GM18519 (cell line): ENCODE data around the gene DPEP2NB.
"Not testable (repeated sequence)": the region's sequence is repeated elsewhere in the genome, so short reads cannot be mapped to it uniquely, and the experiment has no call there.

Experiments used
- ATAC-seq: cut with Tn5 transposase; IDR thresholded peaks from one replicate; pipeline ENCODE4 v1.9.1; 2021; ENCODE audit warnings: mild to moderate bottlenecking, moderate library complexity; ENCODE audit not compliant: unreplicated experiment, low FRiP score

The DPEP2NB gene

DNA sequence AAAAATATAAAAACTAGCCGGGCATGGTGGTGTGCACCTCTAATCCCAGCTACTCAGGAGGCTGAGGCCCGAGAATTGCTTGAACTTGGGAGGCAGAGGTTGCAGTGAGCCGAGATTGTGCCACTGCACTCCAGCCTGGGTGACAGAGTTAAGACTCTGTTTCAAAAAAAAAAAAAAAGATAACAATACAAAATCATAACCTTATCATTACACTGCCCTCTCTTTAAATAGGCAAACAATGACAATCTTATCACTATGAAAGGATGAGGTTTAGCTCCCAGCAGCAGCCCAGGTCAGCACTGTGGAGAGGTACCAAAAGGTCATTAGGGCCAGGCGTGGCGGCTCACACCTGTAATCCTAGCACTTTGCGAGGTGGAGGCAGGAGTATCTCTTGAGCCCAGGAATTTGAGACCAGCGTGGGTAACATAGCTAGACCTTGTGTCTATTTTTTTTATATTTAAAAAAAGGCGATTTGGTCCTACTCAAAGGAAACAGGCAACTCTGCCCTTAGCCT, 3.5 kb upstream of the DPEP2NB start:
- no peak for ATAC-seq

DNA sequence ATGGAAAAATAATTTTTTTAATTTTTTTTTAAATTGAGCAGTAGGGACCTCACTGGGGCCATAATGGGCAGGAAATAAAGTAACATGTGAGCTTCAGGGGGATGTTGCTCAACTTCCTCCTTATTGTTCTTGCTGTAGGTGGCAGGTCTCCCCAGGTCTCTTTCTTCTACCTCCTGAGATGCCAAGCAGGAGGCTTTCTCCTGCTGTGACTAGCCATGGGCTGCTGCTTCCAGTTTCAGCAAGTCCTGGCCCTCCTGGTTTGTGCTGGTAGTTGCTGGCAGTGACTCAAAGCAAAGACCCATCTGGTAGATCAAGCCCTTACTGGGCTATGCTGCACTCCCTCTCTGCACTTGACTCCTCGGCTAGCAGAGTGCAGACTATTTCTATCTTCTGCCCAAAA, 2.3 kb downstream of the DPEP2NB start:
- ATAC-seq = no peak

DNA sequence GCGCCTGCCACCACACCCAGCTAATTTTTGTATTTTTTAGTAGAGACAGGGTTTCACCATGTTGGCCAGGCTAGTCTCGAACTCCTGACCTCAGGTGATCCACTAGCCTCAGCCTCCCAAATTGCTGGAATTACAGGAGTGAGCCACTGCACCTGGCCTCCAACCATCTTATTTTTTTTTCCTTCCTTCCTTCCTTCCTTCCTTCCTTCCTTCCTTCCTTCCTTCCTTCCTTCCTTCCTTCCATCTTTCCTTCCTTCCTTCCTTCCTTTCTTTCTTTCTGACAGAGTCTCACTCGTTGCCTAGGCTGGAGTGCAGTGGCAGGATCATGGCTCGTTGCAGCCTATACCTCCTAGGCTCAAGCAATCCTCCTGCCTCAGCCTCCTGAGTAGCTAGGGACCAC, 5.8 kb downstream of the DPEP2NB start:
- not testable (repeated sequence) for ATAC-seq

DNA sequence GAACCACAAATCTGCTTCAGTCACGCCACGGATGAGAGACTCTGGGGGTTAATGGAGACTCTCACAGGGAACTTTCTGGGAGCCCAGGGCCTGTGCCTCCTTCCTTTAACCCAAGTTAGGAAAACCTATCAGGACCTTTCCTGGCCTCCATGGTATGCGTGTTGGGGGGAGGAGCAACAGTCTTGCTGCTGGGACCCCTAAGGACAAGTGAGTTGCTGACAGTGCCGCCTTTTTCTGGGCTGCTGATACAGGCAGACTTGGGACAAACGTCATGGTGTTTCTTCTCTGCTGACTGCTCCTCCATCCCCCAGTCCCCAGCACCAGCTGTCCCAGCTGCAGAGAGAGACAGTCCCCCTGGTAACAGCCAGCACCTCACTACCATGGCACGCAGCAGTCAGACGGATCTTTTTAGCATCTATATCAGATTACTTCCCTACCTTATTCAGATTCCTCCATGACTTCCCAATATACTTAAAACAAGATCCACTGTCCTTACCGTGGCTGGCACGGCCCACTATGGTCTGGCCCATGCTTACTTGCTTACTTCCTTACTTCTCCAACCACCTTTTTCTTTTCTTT, 6.5 kb downstream of the DPEP2NB start:
- no peak for ATAC-seq

DNA sequence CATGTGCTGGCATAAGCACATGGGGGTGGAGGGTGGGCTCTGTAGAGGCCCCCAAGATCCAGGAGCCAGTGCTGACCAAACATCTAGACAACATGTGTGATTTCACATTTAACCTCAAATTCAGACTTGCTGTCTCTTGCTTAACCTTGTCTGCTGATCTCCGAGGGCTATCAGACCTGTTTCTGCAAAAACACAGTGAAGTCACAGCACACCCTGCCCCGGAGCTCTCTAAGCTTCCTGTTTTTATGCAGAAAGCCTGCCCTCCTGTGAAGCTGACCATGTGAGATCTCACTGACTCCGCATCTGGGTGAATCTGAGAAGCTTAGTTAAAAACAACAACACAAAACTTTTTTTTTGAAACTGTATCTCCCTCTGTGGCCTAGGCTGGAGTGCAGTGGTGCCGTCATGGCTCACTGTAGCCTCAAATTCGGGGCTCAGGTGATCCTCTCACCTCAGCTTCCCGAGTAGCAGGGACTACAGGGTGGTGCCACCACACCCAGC, 9.9 kb downstream of the DPEP2NB start:
- ATAC-seq = no peak

DNA sequence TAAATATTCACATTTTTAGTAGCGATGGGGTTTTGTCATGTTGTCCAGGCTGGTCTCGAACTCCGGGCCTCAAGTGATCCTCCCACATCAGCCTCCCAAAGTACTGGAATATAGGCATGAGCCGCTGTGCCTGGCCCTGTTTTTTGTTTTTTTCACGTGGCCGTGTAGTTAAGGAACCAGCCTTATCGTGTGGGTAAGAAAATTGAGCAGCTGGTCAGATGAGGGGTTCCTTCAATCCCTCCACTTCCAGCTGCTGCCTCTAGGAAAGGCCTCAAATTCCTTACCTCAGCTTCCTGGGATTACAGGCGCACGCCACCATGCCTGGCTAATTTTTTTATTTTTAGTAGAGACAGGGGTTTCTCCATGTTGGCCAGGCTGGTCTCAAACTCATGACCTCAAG, 10.5 kb downstream of the DPEP2NB start:
- ATAC-seq = no peak

DNA sequence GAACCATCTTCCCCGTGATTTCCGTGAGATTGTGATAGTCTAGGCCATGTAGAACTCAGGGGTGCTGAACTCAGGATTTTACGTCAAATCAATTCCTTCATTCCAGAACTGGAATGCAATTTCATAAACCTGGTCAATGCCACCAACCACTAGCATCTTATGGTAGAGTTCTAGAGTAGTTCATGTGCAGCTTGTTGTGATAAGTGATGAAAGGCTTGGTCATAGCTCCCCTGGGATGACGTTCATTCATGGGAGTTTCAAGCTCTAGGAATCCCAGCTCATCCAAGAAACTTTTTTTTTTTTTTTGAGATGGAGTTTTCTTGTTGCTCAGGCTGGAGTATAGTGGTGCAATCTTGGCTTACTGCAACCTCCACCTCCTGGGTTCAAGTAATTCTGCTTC, 12.7 kb downstream of the DPEP2NB start:
- ATAC-seq = no peak

DNA sequence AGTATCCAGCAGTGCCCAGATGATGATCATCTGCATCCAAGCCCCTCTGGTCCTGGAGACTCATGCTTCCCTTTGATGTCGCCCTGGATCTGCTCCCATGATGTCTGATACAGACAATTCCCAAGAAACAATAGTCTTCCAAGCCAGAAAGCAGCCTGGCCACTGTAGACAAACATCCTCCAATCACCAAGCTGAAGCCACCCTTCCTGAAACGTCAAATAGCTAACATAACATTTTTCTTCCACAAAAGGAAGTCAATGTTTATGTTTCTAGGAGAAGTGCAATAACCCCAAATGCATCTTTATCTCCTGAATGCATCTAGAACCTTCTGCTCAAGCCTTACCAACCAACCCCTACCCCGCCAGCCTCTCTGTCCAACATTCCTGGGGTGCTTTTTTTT, 15.3 kb downstream of the DPEP2NB start:
- ATAC-seq = no peak

DNA sequence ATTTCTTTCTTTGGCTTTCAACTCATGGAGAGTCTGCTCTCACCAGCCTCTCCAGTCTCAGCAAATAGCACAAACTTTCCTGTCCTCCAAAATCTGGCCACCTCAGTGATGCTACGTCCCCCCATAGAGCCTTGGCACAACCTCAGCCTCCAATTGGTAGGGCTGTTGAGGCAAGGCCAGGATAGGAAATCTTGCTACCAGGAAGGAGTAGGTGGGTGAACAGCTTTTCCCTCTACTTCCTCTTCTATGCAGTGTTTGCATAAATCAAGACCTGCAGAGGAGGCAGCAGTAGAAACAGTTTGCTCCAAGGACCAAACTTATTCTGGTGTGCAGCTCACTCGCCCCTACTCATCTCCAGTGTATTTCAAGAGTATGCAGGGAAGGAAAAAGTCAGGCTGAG, 15.7 kb downstream of the DPEP2NB start:
- no peak for ATAC-seq

DNA sequence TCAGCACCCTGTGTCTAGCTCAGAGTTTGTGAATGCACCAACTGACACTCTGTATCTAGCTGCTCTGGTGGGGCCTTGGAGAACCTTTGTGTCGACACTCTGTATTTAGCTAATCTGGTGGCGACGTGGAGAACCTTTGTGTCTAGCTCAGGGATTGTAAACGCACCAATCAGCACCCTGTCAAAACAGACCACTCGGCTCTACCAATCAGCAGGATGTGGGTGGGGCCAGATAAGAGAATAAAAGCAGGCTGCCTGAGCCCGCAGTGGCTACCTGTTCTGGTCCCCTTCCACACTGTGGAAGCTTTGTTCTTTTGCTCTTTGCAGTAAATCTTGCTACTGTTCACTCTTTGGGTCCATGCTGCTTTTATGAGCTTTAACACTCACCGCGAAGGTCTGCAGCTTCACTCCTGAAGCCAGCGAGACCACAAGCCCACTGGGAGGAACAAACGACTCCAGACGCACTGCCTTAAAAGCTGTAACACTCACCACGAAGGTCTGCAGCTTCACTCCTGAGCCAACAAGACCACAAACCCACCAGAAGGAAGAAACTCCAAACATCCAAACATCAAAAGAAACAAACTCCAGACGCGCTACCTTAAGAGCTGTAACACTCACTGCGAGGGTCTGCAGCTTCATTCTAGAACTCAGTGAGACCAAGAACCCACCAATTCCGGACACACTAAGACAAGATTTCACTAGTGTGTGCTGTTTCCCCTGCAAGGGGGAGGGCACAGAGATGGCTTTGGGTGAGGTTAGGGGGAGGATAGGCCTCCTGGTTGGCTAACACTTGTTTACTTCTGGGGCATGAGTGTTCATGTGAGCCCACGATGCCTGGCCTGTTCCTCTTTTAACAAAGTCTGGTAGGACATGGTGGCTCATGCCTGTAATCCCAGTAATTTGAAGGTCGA, 16.7 kb downstream of the DPEP2NB start, which contains the start of gene DPEP2:
DPEP2 (minus strand) TSS at position 706 of the 910 bp plus-strand sequence. CDS start 6,272 bp downstream, outside the sequence.
- ATAC-seq = not testable (repeated sequence)

DNA sequence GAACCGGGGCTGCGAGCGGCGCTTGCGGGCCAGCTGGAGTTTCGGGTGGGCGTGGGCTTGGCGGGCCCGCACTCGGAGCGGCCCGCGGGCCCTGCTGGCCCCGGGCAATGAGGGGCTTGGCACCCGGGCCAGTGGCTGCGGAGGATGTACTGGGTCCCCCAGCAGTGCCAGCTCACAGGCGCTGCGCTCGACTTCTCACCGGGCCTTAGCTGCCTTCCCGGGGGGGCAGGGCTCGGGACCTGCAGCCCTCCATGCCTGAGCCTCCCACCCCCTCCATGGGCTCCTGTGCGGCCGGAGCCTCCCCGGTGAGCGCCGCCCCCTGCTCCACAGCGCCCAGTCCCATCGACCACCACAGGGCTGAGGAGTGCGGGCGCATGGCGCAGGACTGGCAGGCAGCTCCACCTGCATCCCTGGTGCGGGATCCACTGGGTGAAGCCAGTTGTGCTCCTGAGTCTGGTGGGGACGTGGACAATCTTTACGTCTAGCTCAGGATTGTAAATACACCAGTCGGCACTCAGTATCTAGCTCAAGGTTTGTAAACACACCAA, 17.4 kb downstream of the DPEP2NB start:
- not testable (repeated sequence) for ATAC-seq

DNA sequence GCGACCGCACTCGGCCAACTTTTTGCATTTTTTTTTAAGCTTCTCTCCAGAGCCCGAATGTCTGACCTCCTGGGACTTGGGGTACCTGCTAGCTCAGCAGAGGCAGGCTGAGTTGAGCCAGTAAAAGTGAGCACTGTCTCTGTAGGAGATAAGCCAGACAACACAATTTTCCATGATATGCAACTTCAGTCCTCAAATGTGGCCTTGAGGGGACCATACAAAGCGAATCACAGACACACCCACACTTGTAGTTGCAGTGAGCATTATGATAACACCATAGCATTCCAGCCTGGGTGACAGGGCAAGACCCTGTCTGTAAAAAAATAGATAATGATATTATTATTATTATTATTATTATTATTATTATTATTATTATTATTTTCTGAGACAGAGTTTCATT, 19.0 kb downstream of the DPEP2NB start:
- no peak for ATAC-seq

DNA sequence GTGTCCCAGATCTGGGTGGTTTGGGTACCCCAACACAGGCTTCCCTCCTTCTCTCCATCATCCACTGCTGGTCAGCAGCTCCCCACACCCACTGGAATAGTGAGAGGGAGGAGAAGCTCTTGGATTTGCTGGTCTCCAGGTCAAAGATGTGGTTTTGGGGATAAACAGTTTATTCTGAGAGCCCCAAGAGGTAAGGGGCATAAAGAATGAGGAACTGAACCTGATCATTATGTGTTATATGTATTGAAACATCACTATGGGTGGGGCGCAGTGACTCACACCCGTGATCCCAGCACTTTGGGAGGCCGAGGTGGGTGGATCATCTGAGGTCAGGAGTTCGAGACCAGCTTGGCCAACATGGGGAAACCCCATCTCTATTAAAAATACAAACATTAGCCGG, 20.3 kb downstream of the DPEP2NB start:
- no peak for ATAC-seq

DNA sequence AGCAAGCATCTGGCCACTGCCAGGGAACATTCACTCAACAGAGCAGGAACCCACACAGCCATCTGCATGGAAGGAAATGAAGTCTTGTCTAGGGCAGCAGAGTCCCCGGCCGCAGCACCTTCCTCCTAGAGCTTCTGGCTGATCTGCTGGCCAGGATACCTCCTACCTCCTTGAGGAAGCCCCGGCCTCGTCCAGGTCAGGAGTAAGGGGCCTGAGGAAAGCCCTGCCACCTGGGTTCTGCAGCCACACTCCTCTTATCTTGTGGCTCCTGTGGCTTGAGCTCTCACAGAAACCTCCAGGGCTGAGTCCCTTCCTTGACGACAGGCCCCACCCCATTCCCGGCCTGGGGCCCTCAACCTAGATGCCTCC, 21.7 kb downstream of the DPEP2NB start:
- not testable (repeated sequence) for ATAC-seq

DNA sequence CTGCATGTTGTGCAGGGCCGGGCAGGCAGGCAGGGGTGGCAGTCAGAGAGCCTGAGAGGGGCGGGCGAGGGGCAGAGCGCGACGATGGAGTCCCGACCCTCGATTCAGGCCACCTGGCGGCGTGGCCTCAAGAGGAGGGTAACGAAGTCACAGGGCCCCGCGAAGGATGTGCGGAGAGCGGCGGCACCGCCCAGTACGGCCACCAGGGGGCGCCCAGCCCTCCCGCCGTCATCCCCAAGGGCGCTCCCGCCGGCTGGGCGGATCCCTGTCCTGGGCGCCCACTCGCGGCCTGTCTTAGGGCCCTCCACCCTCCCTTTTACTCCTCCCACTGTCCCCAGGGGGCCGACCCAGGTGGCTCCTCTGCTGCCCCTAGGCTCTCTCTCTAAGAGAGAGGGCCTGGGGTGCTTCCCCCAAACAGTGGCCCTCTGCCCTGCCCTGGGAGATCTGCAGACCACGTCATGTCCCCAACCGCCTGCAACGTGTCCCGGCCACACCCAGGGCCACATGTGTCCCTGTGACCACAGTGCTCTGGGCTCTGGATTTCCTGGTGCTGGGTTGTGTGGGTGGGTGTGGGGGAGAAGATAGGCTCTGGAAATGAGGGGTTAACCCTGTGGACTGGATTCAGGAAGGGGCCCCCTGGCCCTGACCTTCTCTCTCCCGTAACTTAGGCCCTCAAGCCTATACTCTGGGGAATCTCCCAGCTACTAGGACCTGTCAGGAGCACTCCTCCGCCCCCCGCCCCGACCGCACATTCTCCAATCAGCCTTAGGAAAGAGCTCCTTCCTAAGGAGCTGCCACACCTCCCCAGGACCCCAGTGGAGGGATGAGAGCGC, 22.3 kb downstream of the DPEP2NB start:
- no peak for ATAC-seq

DNA sequence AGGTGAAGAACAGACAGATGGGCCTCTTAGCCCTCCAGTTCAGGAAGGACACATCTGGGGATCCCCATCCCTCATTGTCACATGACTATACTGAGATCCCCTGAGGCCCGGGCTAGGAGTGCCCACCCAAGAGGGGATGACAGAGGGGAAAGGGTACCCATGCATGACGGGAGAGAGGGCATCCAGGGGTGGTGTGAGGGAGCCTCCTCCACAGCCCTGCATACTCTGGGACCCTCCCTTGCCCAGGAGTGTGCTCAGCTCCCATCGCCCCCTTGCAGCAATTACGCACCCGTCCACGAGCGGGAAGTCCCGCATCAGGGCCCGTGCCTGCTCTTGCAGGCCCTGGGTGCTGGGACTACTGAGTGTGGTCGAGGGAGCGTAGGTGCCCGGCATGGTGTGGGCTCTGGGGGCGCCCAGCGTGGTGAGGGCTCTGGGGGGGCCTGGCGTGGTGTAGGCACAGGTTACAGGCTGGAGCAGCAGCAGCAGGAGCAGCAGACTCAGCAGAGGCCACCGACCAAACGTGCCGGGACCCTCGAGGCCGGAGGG, 23.0 kb downstream of the DPEP2NB start:
- ATAC-seq = no peak

DNA sequence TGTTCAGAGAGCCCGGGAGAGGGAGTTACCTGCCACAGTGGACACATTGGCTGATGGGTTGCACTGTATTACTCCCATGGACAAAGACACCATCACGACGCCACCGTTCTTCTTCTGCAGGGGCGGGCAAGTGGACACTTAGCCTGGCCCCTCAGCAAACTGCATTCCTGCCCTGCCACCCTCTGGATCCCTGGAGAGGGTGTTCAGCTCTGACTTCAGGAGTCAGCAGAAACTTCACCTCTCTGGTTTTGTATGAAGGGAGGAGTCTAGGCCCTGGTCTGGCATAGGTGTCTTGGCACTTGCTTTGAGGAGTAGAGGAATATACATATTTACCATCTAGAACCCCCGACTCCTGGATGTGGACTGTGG, 25.7 kb downstream of the DPEP2NB start:
- ATAC-seq = no peak

DNA sequence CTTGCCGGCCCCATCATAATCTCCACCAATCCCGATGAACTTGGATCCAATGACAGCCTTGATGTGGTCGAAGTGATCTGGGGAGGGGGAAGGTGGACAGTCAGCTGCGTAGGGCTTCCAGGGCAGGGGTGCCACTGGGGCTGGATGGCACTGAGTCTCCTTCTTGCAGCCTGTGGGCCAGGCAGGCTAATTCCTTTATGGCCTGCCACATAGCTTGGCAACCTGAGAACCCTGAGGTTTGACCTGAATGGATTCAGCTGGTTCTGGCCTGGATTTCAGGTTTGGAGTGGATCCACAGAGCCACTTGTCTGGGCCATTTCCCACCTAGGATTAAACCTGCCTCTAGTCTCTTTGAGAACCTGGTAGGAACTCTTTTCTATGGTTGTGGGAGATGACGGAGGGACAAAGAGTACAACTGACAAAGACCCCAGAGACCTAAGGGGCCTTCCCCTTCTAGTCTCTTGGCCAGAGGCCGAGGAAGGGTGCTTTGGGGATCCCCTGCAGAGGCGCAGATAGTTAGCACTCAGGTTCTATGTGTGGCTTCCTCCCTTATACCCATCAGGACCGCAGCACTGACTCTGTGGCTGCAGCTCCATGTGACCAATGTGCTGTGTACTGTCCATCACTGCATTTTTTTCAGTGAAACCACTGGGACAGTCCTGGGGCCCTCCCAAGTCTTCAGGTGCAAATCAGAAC, 26.2 kb downstream of the DPEP2NB start:
- ATAC-seq = no peak

DNA sequence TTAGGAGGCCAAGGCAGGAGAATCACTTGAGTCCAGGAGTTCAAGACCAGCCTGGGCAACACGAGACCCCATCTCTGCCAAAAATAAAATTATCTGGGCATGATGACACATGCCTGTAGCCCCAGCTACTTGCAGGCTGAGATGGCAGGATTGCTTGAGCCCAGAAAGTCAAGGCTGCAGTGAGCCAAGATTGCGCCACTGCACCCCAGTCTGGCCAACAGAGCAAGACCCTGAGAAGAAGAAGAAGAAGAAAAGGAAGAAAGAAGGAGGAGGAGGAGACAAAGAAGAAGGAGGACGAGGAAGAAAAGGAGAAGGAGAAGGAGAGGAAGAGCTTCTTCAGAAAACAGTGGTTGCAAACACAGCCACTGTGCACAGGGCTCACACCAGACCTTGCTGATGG, 27.0 kb downstream of the DPEP2NB start:
- no peak for ATAC-seq
